Ecto neural progenitor cell (in vitro differentiated cells): ENCODE results near the gene PLXNB2.
"Not testable (repeated sequence)": the region's sequence is repeated elsewhere in the genome, so short reads cannot be mapped to it uniquely, and the experiment has no call there.

ENCODE experiments used
- DNase-seq: peaks from one replicate; pipeline ENCODE4 v3.0.0-alpha.2; 2018; ENCODE audit warnings: low spot score

The PLXNB2 gene

GRCh38 chr22:50306753-50307749, at the start of gene PLXNB2:
Gene PLXNB2, minus strand, starts transcription at chr22:50307646. Its CDS starts 17,062 bp downstream, at chr22:50290584.
- DNase-seq, result peak; percentile 85

GRCh38 chr22:50357222-50357621, 49.8 kb upstream of the PLXNB2 start:
- no peak for DNase-seq

GRCh38 chr22:50356186-50356585, 48.7 kb upstream of the PLXNB2 start:
- no peak for DNase-seq

- no peak for DNase-seq
These were observed 40.6 kb upstream of the PLXNB2 start for GRCh38 chr22:50348058-50348457.

- DNase-seq, result no peak
These were observed 39.7 kb upstream of the PLXNB2 start for GRCh38 chr22:50347157-50347556.

- no peak for DNase-seq
These were observed 39.0 kb upstream of the PLXNB2 start for GRCh38 chr22:50346470-50346869.

- no peak for DNase-seq
These were observed 36.1 kb upstream of the PLXNB2 start for GRCh38 chr22:50343541-50343935.

GRCh38 chr22:50342651-50343540, 35.5 kb upstream of the PLXNB2 start, which contains the start of gene PPP6R2:
Gene PPP6R2, plus strand, starts transcription at chr22:50343327. Its CDS starts 50,582 bp downstream, at chr22:50393909.
- peak; percentile 93 for DNase-seq

GRCh38 chr22:50341977-50342650, 34.7 kb upstream of the PLXNB2 start:
- DNase-seq, result peak; percentile 92

- DNase-seq, result peak; percentile 53
These were observed 32.8 kb upstream of the PLXNB2 start for GRCh38 chr22:50339945-50340879.

GRCh38 chr22:50338860-50339462, 31.5 kb upstream of the PLXNB2 start:
- DNase-seq, result no peak

- no peak for DNase-seq
These were observed 30.7 kb upstream of the PLXNB2 start for GRCh38 chr22:50338042-50338573.

- no peak for DNase-seq
These were observed 30.0 kb upstream of the PLXNB2 start for GRCh38 chr22:50337262-50338041.

- DNase-seq, result not testable (repeated sequence)
These were observed 27.0 kb upstream of the PLXNB2 start for GRCh38 chr22:50334433-50334832.

GRCh38 chr22:50329236-50329635, 21.8 kb upstream of the PLXNB2 start:
- no peak for DNase-seq

GRCh38 chr22:50327711-50328019, 20.2 kb upstream of the PLXNB2 start:
- no peak for DNase-seq

GRCh38 chr22:50326956-50327710, 19.7 kb upstream of the PLXNB2 start, which contains the start of gene DENND6B:
Gene DENND6B, minus strand, starts transcription at chr22:50327012. Its CDS starts 24 bp downstream, at chr22:50326988.
- peak; percentile 89 for DNase-seq

- DNase-seq, result no peak
These were observed 18.9 kb upstream of the PLXNB2 start for GRCh38 chr22:50326225-50326955.
